Left colon (tissue), 2 donors: ENCODE results near the gene AGAP6. TPM values are rescaled to one million over a fixed set of nuclear protein-coding genes. Genes with fewer than 3 reads are reported as not detected.

ENCODE experiments used
- total RNA-seq, 2 donors: library from RNA; stranded (reverse); fragmentation: NEBNext Ultra II Directional; extraction: Animal tissue kit (Norgen Biotek cat#: 25700); gene quantifications; one replicate each; pipeline ENCODE4 v1.2.1, GENCODE V29; 2021
- donor health status: DM: no; HTN: no; CAD: no.
- donor health status: DM: yes; HTN: yes; CAD: no.

Gene AGAP6
- total RNA-seq, 2 donors from 2014 or later: 8.9 to 11.8 TPM

Other genes starting within 250 kb of the AGAP6 start
- 1 to 10 TPM; 1.1 to 1.3 TPM for gene OGDHL, start 226.1 kb upstream of the AGAP6 start, total RNA-seq
- 10 to 100 TPM; 25.5 to 31.6 TPM for gene PARG, start 46.4 kb upstream of the AGAP6 start, total RNA-seq
- 10 to 100 TPM; 10.7 to 14.9 TPM for gene TIMM23B, start 46.4 kb upstream of the AGAP6 start, total RNA-seq
- gene WASHC2A, start 79.5 kb downstream of the AGAP6 start, total RNA-seq: 10 to 100 TPM; 67.3 to 75.5 TPM